ENCODE results near the gene RNF145. TPM values are rescaled to one million over a fixed set of nuclear protein-coding genes. Genes with fewer than 3 reads are reported as not detected.

RNF145 gene
- total RNA-seq, 1 donor from 2014 or later = 71.0 TPM

DNA sequence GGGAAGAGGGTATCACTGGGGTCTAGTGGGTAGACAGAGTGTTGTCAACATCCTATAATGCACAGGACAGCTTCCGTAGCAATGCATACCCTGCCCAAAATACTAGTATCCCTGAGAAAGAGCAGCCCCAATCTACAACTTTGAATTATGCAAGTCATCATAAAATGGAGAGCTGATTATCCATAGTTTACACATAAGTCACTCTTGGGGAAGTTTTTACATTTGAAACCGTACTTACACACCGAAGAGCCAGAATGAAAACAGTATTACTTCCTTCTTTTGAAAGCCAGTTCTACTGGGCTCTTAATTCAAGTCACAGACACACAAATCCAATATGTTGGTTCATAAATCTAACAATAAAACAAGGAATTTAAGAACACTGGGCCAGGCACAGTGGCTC lies 21.6 kb downstream of the RNF145 start:
- no peaks in the 10 kb centered on the region for H3K9me3 Mint-ChIP-seq (ENCODE audit: unreplicated experiment)
- H3K27ac Mint-ChIP-seq (ENCODE audit: unreplicated experiment) = no peak overlapping the region
- DNase-seq = no peak
- H3K36me3 Mint-ChIP-seq (ENCODE audit: unreplicated experiment) = no peaks in the 10 kb centered on the region
- TF ChIP-seq, protein P1, sequence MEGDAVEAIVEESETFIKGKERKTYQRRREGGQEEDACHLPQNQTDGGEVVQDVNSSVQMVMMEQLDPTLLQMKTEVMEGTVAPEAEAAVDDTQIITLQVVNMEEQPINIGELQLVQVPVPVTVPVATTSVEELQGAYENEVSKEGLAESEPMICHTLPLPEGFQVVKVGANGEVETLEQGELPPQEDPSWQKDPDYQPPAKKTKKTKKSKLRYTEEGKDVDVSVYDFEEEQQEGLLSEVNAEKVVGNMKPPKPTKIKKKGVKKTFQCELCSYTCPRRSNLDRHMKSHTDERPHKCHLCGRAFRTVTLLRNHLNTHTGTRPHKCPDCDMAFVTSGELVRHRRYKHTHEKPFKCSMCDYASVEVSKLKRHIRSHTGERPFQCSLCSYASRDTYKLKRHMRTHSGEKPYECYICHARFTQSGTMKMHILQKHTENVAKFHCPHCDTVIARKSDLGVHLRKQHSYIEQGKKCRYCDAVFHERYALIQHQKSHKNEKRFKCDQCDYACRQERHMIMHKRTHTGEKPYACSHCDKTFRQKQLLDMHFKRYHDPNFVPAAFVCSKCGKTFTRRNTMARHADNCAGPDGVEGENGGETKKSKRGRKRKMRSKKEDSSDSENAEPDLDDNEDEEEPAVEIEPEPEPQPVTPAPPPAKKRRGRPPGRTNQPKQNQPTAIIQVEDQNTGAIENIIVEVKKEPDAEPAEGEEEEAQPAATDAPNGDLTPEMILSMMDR (IDR thresholded peaks at IDR 0.05; ENCODE audit: partially characterized antibody, unreplicated experiment) = no peak
- no peaks in the 10 kb centered on the region for H3K27me3 Mint-ChIP-seq (ENCODE audit: unreplicated experiment)
- no peak overlapping the region for H3K4me3 Mint-ChIP-seq (ENCODE audit: unreplicated experiment)
- H3K4me1 Mint-ChIP-seq (ENCODE audit: low read depth, unreplicated experiment) = peaks cover 3% of the 10 kb centered on the region

DNA sequence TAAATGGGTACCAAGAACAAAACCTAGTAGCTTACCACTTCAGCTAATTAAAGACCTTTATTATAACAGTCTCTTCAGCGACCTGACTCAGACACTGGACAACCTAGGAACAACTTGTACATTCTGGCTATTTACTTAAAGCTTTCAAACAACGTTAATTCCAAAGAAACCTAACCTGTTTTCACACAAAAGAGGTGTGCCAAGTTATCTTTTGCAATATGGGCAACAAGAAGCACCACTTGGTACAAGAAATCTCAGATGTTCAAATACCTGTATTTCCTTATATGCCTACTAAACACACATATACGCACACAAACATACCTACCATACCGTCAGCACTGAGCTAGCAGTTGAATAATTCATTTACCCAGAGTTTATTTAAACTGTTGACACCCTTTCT lies 23.0 kb downstream of the RNF145 start:
- TF ChIP-seq, protein P1 (IDR thresholded peaks at IDR 0.05; ENCODE audit: partially characterized antibody, unreplicated experiment) = no peak
- no peak for DNase-seq
- Mint-ChIP-seq H3K36me3 (ENCODE audit: unreplicated experiment) (no peaks in the 10 kb centered on the region), H3K4me3 (ENCODE audit: unreplicated experiment) (no peak overlapping the region), H3K9me3 (ENCODE audit: unreplicated experiment) (no peaks in the 10 kb centered on the region), H3K27me3 (ENCODE audit: unreplicated experiment) (no peaks in the 10 kb centered on the region), H3K27ac (ENCODE audit: unreplicated experiment) (no peak overlapping the region), H3K4me1 (ENCODE audit: low read depth, unreplicated experiment) (peaks cover 3% of the 10 kb centered on the region)

DNA sequence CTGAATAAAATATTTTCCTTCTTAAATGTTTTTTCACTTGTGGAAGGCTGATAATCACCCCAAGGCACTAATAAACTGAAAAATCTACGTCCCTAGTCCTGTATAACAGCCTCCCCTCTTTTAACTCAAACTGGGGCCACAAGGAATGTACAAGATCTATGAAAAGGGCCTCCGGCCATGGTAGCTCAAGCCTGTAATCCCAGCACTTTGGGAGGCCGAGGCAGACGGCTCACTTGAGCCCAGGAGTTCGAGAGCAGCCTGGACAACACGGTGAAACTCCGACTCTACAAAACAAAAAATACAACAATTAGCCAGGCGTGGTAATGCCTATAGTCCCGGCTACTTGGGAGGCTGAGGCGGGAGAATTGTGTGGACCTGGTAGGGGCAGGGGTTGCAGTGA lies 23.6 kb downstream of the RNF145 start:
- no peak overlapping the region for H3K27ac Mint-ChIP-seq (ENCODE audit: unreplicated experiment)
- H3K4me3 Mint-ChIP-seq (ENCODE audit: unreplicated experiment) = no peak overlapping the region
- H3K9me3 Mint-ChIP-seq (ENCODE audit: unreplicated experiment) = no peaks in the 10 kb centered on the region
- H3K4me1 Mint-ChIP-seq (ENCODE audit: low read depth, unreplicated experiment) = peaks cover 3% of the 10 kb centered on the region
- TF ChIP-seq, protein P1 (IDR thresholded peaks at IDR 0.05; ENCODE audit: partially characterized antibody, unreplicated experiment) = no peak
- no peak for DNase-seq
- no peaks in the 10 kb centered on the region for H3K27me3 Mint-ChIP-seq (ENCODE audit: unreplicated experiment)
- no peaks in the 10 kb centered on the region for H3K36me3 Mint-ChIP-seq (ENCODE audit: unreplicated experiment)

DNA sequence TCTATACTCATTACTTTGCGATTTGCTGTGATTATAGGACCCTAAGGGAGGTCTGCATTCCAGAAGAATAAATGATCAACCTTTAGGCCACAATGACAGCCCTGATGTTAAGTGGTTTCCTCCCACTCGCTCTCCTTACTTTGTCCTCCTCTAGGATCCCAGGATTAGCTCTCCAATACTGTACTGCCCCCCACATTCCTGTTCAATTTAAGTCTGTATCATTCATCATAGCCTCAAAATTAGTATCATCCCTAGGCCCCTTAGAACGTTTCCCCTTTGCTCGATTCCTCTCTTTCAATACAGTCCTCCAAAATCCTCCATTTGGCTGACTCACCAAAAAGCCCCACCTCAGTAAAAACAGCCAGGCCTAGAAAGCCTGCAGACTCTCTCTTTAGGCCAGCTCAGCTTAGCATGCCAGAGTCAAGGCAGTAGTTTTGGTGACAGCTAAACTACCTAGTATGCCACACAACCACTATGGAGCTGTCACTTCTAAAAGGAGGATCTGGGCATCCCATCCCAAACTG lies 24.4 kb downstream of the RNF145 start:
- Mint-ChIP-seq H3K27me3 (ENCODE audit: unreplicated experiment) (no peaks in the 10 kb centered on the region), H3K4me1 (ENCODE audit: low read depth, unreplicated experiment) (peaks cover 3% of the 10 kb centered on the region), H3K27ac (ENCODE audit: unreplicated experiment) (no peak overlapping the region), H3K4me3 (ENCODE audit: unreplicated experiment) (no peak overlapping the region), H3K9me3 (ENCODE audit: unreplicated experiment) (peaks cover 3% of the 10 kb centered on the region), H3K36me3 (ENCODE audit: unreplicated experiment) (no peaks in the 10 kb centered on the region)
- TF ChIP-seq, protein P1 (IDR thresholded peaks at IDR 0.05; ENCODE audit: partially characterized antibody, unreplicated experiment) = no peak
- no peak for DNase-seq

DNA sequence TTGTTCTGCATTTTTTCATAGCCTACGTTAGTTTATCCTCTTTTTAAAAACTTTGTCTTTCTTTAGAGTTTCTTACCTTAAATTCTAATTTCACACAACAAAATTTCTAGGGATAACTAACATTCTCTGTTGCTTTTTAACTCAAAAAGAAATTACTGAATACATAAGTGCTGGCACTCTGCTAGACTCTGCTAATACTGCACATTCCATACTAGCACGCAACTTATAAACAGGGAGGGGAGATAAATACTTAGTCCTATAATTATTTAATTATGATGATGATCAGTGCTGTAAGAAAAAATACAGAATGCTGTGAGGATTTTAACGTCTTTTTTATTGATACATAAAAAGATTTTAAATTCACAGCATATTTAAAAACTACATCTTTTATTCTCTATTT lies 25.1 kb downstream of the RNF145 start:
- DNase-seq = no peak
- Mint-ChIP-seq H3K4me1 (ENCODE audit: low read depth, unreplicated experiment) (peaks cover 3% of the 10 kb centered on the region), H3K9me3 (ENCODE audit: unreplicated experiment) (peaks cover 3% of the 10 kb centered on the region), H3K27me3 (ENCODE audit: unreplicated experiment) (no peaks in the 10 kb centered on the region), H3K4me3 (ENCODE audit: unreplicated experiment) (no peak overlapping the region), H3K36me3 (ENCODE audit: unreplicated experiment) (no peaks in the 10 kb centered on the region), H3K27ac (ENCODE audit: unreplicated experiment) (no peak overlapping the region)
- TF ChIP-seq, protein P1 (IDR thresholded peaks at IDR 0.05; ENCODE audit: partially characterized antibody, unreplicated experiment) = no peak
